Lower leg skin (tissue), 4 donors: ENCODE results near the gene KCNJ11. TPM values are rescaled to one million over a fixed set of nuclear protein-coding genes. Genes with fewer than 3 reads are reported as not detected.

Source experiments
- DNase-seq, 2 donors: peaks; one replicate each; pipeline ENCODE4 v3.0.0-alpha.2; 2019; ENCODE audit warnings: low spot score in 2 of 2
- H3K4me3 ChIP-seq: fragments of 200-600 bp; sonication (generic); 2 replicates; pipeline ENCODE4 v1.5.1; 2017; ENCODE audit warnings: mild to moderate bottlenecking, low read depth; ENCODE audit not compliant: poor library complexity, severe bottlenecking
- CTCF ChIP-seq, 3 donors: fragments of 450-650 bp; IDR thresholded peaks; one replicate each; pipeline ENCODE4 v1.5.1; 2016; ENCODE audit warnings: antibody characterized with exemption in 3 of 3, mild to moderate bottlenecking in 3 of 3, moderate library complexity in 2 of 3
- POLR2A ChIP-seq, 2 donors: fragments of 450-650 bp; IDR thresholded peaks; one replicate each; pipeline ENCODE4 v1.6.1; 2016 to 2017; ENCODE audit warnings: antibody characterized with exemption in 2 of 2, mild to moderate bottlenecking in 1 of 2, moderate library complexity in 1 of 2
- WGBS, 2 donors: methylation state at CpG; one replicate each; pipeline ENCODE4 v1.1.5; 2018; 5-methylcytosine and 5-hydroxymethylcytosine counted together
- intact Hi-C: fragments of 100-400 bp; cut with DNase I; formaldehyde crosslinking; loops from one replicate; pipeline ENCODE4 v1.15.0; 2023; ENCODE audit warnings: low total_unique reads
- total RNA-seq, 4 donors: library from RNA; depleted of rRNA; stranded (reverse); fragments of >200 nt; gene quantifications; one replicate each; pipeline ENCODE4 v1.1.0, GENCODE V29; 2016

The KCNJ11 gene
- total RNA-seq, 4 donors from 2014 or later: 2.0 to 20.5 (median 4.7) TPM

GRCh38 chr11:17351510-17352176, 36.8 kb downstream of the KCNJ11 start, which contains the start of gene NCR3LG1:
Gene NCR3LG1 (plus strand): TSS chr11:17351800. CDS start chr11:17351970, 170 bp downstream.
- intact Hi-C loops: loop anchor here (5.0 kb wide), 1 partner anchor 114 kb away; no protein-coding TSS in a partner anchor
- no peak for TF ChIP-seq CTCF (IDR thresholded peaks at IDR 0.05)
- WGBS, 2 donors: 2% methylated on average over 47 to 51 of the region's 61 CpGs
- peak; percentile 29 to 93 for DNase-seq
- H3K4me3 ChIP-seq: peak within 1 kb of the TSS; percentile 39

GRCh38 chr11:17351172-17351509, 37.3 kb downstream of the KCNJ11 start:
- no peak overlapping the region for H3K4me3 ChIP-seq
- intact Hi-C loops: loop anchor here (5.0 kb wide), 1 partner anchor 114 kb away; no protein-coding TSS in a partner anchor
- 28 to 34% methylated on average over 12 of the region's 12 CpGs for WGBS, 2 donors
- no peak for DNase-seq
- TF ChIP-seq CTCF (IDR thresholded peaks at IDR 0.05) (no peak), POLR2A (IDR thresholded peaks at IDR 0.05) (no peak)

- H3K4me3 ChIP-seq: no peak overlapping the region
- intact Hi-C loops: loop anchor here (5.0 kb wide), 1 partner anchor 113 kb away; no protein-coding TSS in a partner anchor
- TF ChIP-seq POLR2A (IDR thresholded peaks at IDR 0.05) (no peak), CTCF (IDR thresholded peaks at IDR 0.05) (no peak)
- no peak for DNase-seq
- 92 to 94% methylated on average over 7 of the region's 7 CpGs for WGBS, 2 donors
These were observed 37.8 kb downstream of the KCNJ11 start for GRCh38 chr11:17350455-17351171.

GRCh38 chr11:17347676-17348075, 40.8 kb downstream of the KCNJ11 start:
- TF ChIP-seq POLR2A (IDR thresholded peaks at IDR 0.05) (no peak), CTCF (IDR thresholded peaks at IDR 0.05) (no peak)
- DNase-seq: no peak
- intact Hi-C loops: no loop called here
- WGBS, 2 donors: 53 to 68% methylated on average over 1 of the region's 1 CpG
- H3K4me3 ChIP-seq: no peak overlapping the region

GRCh38 chr11:17343907-17344306, 44.6 kb downstream of the KCNJ11 start:
- intact Hi-C loops: no loop called here
- 30 to 36% methylated on average over 1 of the region's 1 CpG for WGBS, 2 donors
- no peak for DNase-seq
- TF ChIP-seq POLR2A (IDR thresholded peaks at IDR 0.05) (no peak), CTCF (IDR thresholded peaks at IDR 0.05) (no peak)
- H3K4me3 ChIP-seq: no peak overlapping the region
